GM21576 (cell line): ENCODE measurements around the gene REEP2.
"Not testable (repeated sequence)": the region's sequence is repeated elsewhere in the genome, so short reads cannot be mapped to it uniquely, and the experiment has no call there.

Experiments used
- ATAC-seq: cut with Tn5 transposase; IDR thresholded peaks from one replicate; pipeline ENCODE4 v1.9.1; 2021; ENCODE audit warnings: mild to moderate bottlenecking, moderate library complexity; ENCODE audit not compliant: unreplicated experiment

The REEP2 gene

GRCh38 chr5:138438724-138439476 lies at the start of gene REEP2:
REEP2 (plus strand) TSS chr5:138439057; CDS start chr5:138439209, 152 bp downstream.
- ATAC-seq, result peak; percentile 72

GRCh38 chr5:138389332-138389731 lies 49.5 kb upstream of the REEP2 start:
- no peak for ATAC-seq

GRCh38 chr5:138389911-138390310 lies 48.9 kb upstream of the REEP2 start:
- ATAC-seq, result not testable (repeated sequence)

GRCh38 chr5:138391859-138392386 lies 46.9 kb upstream of the REEP2 start:
- no peak for ATAC-seq

GRCh38 chr5:138402640-138403039 lies 36.2 kb upstream of the REEP2 start:
- peak; percentile 70 for ATAC-seq

GRCh38 chr5:138408023-138408422 lies 30.8 kb upstream of the REEP2 start:
- peak; percentile 75 for ATAC-seq

- ATAC-seq, result not testable (repeated sequence)
Observed at GRCh38 chr5:138410996-138411640, 27.7 kb upstream of the REEP2 start.

GRCh38 chr5:138418444-138418843 lies 20.4 kb upstream of the REEP2 start:
- no peak for ATAC-seq

GRCh38 chr5:138425079-138425478 lies 13.8 kb upstream of the REEP2 start:
- no peak for ATAC-seq

GRCh38 chr5:138435943-138436342 lies 2.9 kb upstream of the REEP2 start:
- ATAC-seq, result no peak

GRCh38 chr5:138438003-138438723 lies 694 bp upstream of the REEP2 start:
- no peak for ATAC-seq

GRCh38 chr5:138439477-138440158 lies 761 bp downstream of the REEP2 start:
- ATAC-seq, result no peak

GRCh38 chr5:138440159-138441073 lies 1.6 kb downstream of the REEP2 start:
- no peak for ATAC-seq

GRCh38 chr5:138441221-138441620 lies 2.4 kb downstream of the REEP2 start:
- no peak for ATAC-seq

GRCh38 chr5:138444078-138444773 lies 5.4 kb downstream of the REEP2 start:
- no peak for ATAC-seq

GRCh38 chr5:138444774-138445546 lies 6.1 kb downstream of the REEP2 start:
- ATAC-seq, result no peak

GRCh38 chr5:138445547-138446271 lies 6.9 kb downstream of the REEP2 start:
- no peak for ATAC-seq

- ATAC-seq, result no peak
Observed at GRCh38 chr5:138448070-138448469, 9.2 kb downstream of the REEP2 start.
